ENCODE data around the gene TYMP.
A peak's percentile ranks its signal among the peaks of the same experiment; 100 is the strongest.

Gene TYMP
- long read RNA-seq, donor 1 = 0 reads
- long read RNA-seq, donor 2 = 0 reads
- long read RNA-seq, donor 3, partial matches to known transcripts = 0 of 1 reads
- long read RNA-seq, donor 3, other reads (novel, unspliced or antisense) = 0 of 1 reads
- long read RNA-seq, donor 4 = 0 reads
- long read RNA-seq, donor 5, partial matches to known transcripts = 0 of 2 reads
- long read RNA-seq, donor 5, other reads (novel, unspliced or antisense) = 0 of 2 reads
- long read RNA-seq, donor 6 = 0 reads
- long read RNA-seq, donor 7, partial matches to known transcripts = 0 of 1 reads
- long read RNA-seq, donor 7, other reads (novel, unspliced or antisense) = 0 of 1 reads
- long read RNA-seq, donor 8, partial matches to known transcripts = 0 of 2 reads
- long read RNA-seq, donor 8, other reads (novel, unspliced or antisense) = 0 of 2 reads

GRCh38 chr22:50529897-50530579, at the start of gene TYMP:
Gene TYMP, minus strand, starts transcription at chr22:50530012. Its CDS starts 303 bp downstream, at chr22:50529709.
- DNase-seq = peak; percentile 64

GRCh38 chr22:50578776-50579310, 49.0 kb upstream of the TYMP start:
- DNase-seq = no peak

GRCh38 chr22:50577987-50578775, 48.4 kb upstream of the TYMP start, which contains the start of gene CPT1B:
Gene CPT1B, minus strand, starts transcription at chr22:50578427. Its CDS starts 512 bp downstream, at chr22:50577915.
- DNase-seq = no peak

- no peak for DNase-seq
These were observed 47.8 kb upstream of the TYMP start for GRCh38 chr22:50577697-50577986.

GRCh38 chr22:50576806-50577696, 47.2 kb upstream of the TYMP start:
- no peak for DNase-seq

GRCh38 chr22:50576070-50576469, 46.3 kb upstream of the TYMP start:
- DNase-seq = no peak

GRCh38 chr22:50575426-50575941, 45.7 kb upstream of the TYMP start:
- DNase-seq = no peak

GRCh38 chr22:50574383-50574755, 44.6 kb upstream of the TYMP start:
- no peak for DNase-seq

GRCh38 chr22:50573491-50574382, 43.9 kb upstream of the TYMP start:
- DNase-seq = no peak

GRCh38 chr22:50572965-50573364, 43.2 kb upstream of the TYMP start:
- DNase-seq = no peak

- DNase-seq = no peak
These were observed 41.7 kb upstream of the TYMP start for GRCh38 chr22:50571264-50572175.

GRCh38 chr22:50570861-50571260, 41.0 kb upstream of the TYMP start:
- no peak for DNase-seq

GRCh38 chr22:50569896-50570535, 40.2 kb upstream of the TYMP start:
- DNase-seq = no peak

- DNase-seq = no peak
These were observed 39.2 kb upstream of the TYMP start for GRCh38 chr22:50569041-50569459.

- no peak for DNase-seq
These were observed 38.8 kb upstream of the TYMP start for GRCh38 chr22:50568626-50569025.

- DNase-seq = no peak
These were observed 38.0 kb upstream of the TYMP start for GRCh38 chr22:50567721-50568252.

- DNase-seq = no peak
These were observed 34.5 kb upstream of the TYMP start for GRCh38 chr22:50564289-50564688.

GRCh38 chr22:50563413-50564160, 33.8 kb upstream of the TYMP start:
- no peak for DNase-seq

Measured in right kidney (tissue), 9 donors.